Caco-2 (cell line): ENCODE measurements around the gene HBE1. TPM values are rescaled to one million over a fixed set of nuclear protein-coding genes. Genes with fewer than 3 reads are reported as not detected.

Experiments
- BruUV-seq: library from RNA; stranded (reverse); fragments of 400-500 nt; replicated peaks from 2 replicates; lab custom pipeline; 2021; lab: Mats Ljungman, UMichigan
- CTCF ChIA-PET: fragments of 300-600 bp; sonication (Branson Sonifier 250); formaldehyde crosslinking; loops from one replicate; lab custom pipeline; 2022; ENCODE audit warnings: antibody characterized with exemption; lab: Charles Lee
- POLR2A ChIA-PET: fragments of 300-600 bp; sonication (Branson Sonifier 250); formaldehyde crosslinking; loops from one replicate; lab custom pipeline; 2022; ENCODE audit warnings: antibody characterized with exemption; lab: Charles Lee
- DNase-seq, 2 experiments: peaks; one replicate each; pipeline versions ENCODE4 v3.0.0 to v3.0.0-alpha.2; 2020 to 2022
- H3K27me3 ChIP-seq: replicated peaks from 2 replicates; pipeline ENCODE4 v1.6.0; 2011; ENCODE audit warnings: low read length; ENCODE audit not compliant: control insufficient read depth, insufficient read depth
- H3K36me3 ChIP-seq: 2 replicates; pipeline ENCODE4 v1.5.1; 2011; ENCODE audit warnings: low read length; ENCODE audit not compliant: control insufficient read depth, insufficient read depth
- H3K4me1 ChIP-seq: fragments of 250-450 bp; sonication (Bioruptor Pico); 2 replicates; pipeline ENCODE4 v1.5.1; 2020; ENCODE audit warnings: mild to moderate bottlenecking
- H3K4me3 ChIP-seq: 2 replicates; pipeline ENCODE4 v1.5.1; 2011; ENCODE audit warnings: low read depth, mild to moderate bottlenecking, control low read depth, low read length
- H3K9me3 ChIP-seq: fragments of 250-450 bp; sonication (Bioruptor Pico); 2 replicates; pipeline ENCODE4 v1.5.1; 2020; ENCODE audit warnings: mild to moderate bottlenecking, moderate library complexity
- H3K27ac Mint-ChIP-seq: one replicate; pipeline ENCODE4 v1.8.0; 2022; ENCODE audit warnings: mixed read lengths; ENCODE audit not compliant: unreplicated experiment
- H3K27me3 Mint-ChIP-seq: one replicate; pipeline ENCODE4 v1.8.0; 2022; ENCODE audit warnings: mixed read lengths; ENCODE audit not compliant: insufficient read depth, unreplicated experiment
- H3K36me3 Mint-ChIP-seq: one replicate; pipeline ENCODE4 v1.8.0; 2022; ENCODE audit warnings: mild to moderate bottlenecking, mixed read lengths; ENCODE audit not compliant: insufficient read depth, unreplicated experiment
- H3K4me1 Mint-ChIP-seq: one replicate; pipeline ENCODE4 v1.8.0; 2022; ENCODE audit warnings: low read depth, mixed read lengths; ENCODE audit not compliant: unreplicated experiment
- H3K4me3 Mint-ChIP-seq: one replicate; pipeline ENCODE4 v1.8.0; 2022; ENCODE audit warnings: mild to moderate bottlenecking, moderate library complexity, mixed read lengths; ENCODE audit not compliant: unreplicated experiment
- H3K9me3 Mint-ChIP-seq: one replicate; pipeline ENCODE4 v1.8.0; 2022; ENCODE audit warnings: mixed read lengths; ENCODE audit not compliant: unreplicated experiment
- intact Hi-C: fragments of 100-400 bp; cut with micrococcal nuclease; formaldehyde crosslinking; loops from one replicate; pipeline ENCODE4 v1.10.0; 2022; ENCODE audit not compliant: unreplicated experiment
- total RNA-seq: library from RNA; stranded (reverse); gene quantifications from 2 replicates; pipeline ENCODE4 v1.2.3, GENCODE V29; 2022
- TF ChIP-seq, protein P1 (sequence below), 2 experiments: fragments of 200-600 bp in 1 of 2; IDR thresholded peaks; 1 replicate in 1 of 2; 2 replicates in 1 of 2; pipeline versions ENCODE4 v1.5.1 to v1.8.0; 2011 to 2022; ENCODE audit warnings: antibody characterized with exemption in 1 of 2, control low read depth in 1 of 2, inconsistent platforms in 1 of 2, low read depth in 1 of 2, low read length in 1 of 2, mild to moderate bottlenecking in 1 of 2, moderate library complexity in 1 of 2; ENCODE audit not compliant: insufficient read depth in 1 of 2, severe bottlenecking in 1 of 2, unreplicated experiment in 1 of 2

The HBE1 gene
- total RNA-seq, 1 experiment from 2014 or later: not detected

DNA sequence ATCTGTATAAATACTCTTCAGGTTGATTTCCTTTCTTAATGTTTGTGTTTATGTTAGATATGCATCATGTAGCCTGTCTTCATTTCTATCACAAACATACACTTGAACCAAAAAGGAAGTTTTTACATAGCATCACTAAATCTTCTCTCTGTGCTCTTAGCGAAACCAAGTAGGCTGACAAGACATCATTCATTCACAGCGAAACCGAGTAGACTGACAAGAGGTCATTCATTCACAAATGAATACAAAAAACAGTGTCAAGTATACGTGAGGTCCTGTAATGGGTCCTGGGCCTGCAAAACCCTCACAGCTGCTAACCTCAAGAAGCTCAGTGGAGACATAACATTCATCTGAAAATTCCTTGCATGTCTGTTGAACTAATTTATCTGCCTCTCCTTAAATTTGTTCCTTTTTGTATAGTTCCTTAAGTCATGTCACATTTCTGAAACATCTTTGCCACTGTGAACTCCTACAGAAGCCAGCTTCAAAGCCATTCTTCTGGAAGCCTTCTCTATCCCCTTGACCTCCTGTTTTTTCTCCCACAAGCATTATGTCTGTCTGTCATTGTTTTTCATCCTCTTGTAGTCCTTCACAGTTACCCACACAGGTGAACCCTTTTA is 9.8 kb upstream of the HBE1 start:
- H3K27me3 ChIP-seq: no peaks in the 10 kb centered on the region
- Mint-ChIP-seq H3K27ac (no peak overlapping the region), H3K36me3 (no peaks in the 10 kb centered on the region), H3K4me3 (no peak overlapping the region), H3K9me3 (no peaks in the 10 kb centered on the region), H3K4me1 (peaks cover 6% of the 10 kb centered on the region), H3K27me3 (no peaks in the 10 kb centered on the region)
- CTCF ChIA-PET: no interaction called here
- intact Hi-C loops: no loop called here
- no TSS peak for BruUV-seq
- no peaks in the 10 kb centered on the region for H3K4me1 ChIP-seq
- DNase-seq: no peak
- H3K4me3 ChIP-seq: no peak overlapping the region
- POLR2A ChIA-PET: no interaction called here
- no peaks in the 10 kb centered on the region for H3K36me3 ChIP-seq
- no peaks in the 10 kb centered on the region for H3K9me3 ChIP-seq
- TF ChIP-seq, protein P1, sequence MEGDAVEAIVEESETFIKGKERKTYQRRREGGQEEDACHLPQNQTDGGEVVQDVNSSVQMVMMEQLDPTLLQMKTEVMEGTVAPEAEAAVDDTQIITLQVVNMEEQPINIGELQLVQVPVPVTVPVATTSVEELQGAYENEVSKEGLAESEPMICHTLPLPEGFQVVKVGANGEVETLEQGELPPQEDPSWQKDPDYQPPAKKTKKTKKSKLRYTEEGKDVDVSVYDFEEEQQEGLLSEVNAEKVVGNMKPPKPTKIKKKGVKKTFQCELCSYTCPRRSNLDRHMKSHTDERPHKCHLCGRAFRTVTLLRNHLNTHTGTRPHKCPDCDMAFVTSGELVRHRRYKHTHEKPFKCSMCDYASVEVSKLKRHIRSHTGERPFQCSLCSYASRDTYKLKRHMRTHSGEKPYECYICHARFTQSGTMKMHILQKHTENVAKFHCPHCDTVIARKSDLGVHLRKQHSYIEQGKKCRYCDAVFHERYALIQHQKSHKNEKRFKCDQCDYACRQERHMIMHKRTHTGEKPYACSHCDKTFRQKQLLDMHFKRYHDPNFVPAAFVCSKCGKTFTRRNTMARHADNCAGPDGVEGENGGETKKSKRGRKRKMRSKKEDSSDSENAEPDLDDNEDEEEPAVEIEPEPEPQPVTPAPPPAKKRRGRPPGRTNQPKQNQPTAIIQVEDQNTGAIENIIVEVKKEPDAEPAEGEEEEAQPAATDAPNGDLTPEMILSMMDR (IDR thresholded peaks at IDR 0.05; ENCODE audit: insufficient read depth in 1 of 2, low read depth in 1 of 2, low read length in 1 of 2, severe bottlenecking in 1 of 2, unreplicated experiment in 1 of 2): no peak

DNA sequence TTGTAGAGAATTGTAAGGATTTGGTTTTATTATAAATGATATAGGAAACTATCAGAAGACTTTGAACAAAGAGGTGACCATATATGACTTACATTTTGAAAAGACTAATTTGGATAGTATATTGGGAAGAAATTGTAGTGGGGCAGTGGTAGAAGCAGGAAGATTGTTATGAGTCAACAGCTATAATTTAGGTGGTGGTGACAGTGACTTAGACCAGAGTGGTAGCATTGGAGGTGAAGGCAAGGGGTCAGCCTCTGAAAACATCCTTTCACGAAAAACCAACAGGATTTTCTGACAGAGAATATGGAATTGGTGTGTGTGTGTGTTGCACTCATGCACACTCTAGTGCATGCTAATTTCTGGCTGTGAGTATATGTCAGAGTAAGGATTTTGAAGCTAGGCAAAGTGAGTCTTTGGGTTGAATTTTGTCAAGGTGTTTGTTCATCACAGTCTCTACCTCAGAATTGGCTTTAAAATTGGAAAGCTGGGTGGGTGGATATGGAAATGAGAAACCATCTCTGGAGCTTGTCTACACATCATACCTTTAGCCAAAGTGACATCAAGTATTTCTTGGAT is 8.2 kb upstream of the HBE1 start:
- Mint-ChIP-seq H3K27ac (no peak overlapping the region), H3K27me3 (no peaks in the 10 kb centered on the region), H3K9me3 (no peaks in the 10 kb centered on the region), H3K4me1 (peaks cover 6% of the 10 kb centered on the region), H3K4me3 (no peak overlapping the region), H3K36me3 (no peaks in the 10 kb centered on the region)
- Histone ChIP-seq H3K9me3 (no peaks in the 10 kb centered on the region), H3K27me3 (no peaks in the 10 kb centered on the region; the same call in 1 of the 2 replicates), H3K4me1 (no peaks in the 10 kb centered on the region), H3K4me3 (no peak overlapping the region), H3K36me3 (no peaks in the 10 kb centered on the region)
- no peak for DNase-seq
- ChIA-PET CTCF (no interaction called here), POLR2A (no interaction called here)
- intact Hi-C loops: no loop called here
- TF ChIP-seq, protein P1 (IDR thresholded peaks at IDR 0.05; ENCODE audit: insufficient read depth in 1 of 2, low read depth in 1 of 2, low read length in 1 of 2, severe bottlenecking in 1 of 2, unreplicated experiment in 1 of 2): no peak
- BruUV-seq: no TSS peak

DNA sequence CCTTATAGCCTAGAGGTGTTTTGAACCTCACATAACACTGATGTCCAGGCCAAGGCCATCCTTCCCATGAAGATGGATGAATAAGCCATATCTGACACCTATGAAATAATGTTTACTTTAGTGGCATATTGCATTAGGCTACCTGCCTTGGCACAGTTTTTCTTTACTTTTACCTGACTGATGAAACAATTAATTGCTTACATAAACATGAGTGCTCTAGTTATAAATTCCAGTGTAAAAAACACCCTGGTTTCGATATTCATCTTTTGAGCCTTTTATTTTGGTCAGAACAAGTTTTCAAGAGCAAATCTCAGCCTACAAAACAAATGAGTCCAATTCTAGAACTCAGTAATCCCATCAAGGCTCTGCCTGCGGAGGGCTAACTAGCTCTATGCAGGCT is 7.0 kb upstream of the HBE1 start:
- no peaks in the 10 kb centered on the region for H3K9me3 Mint-ChIP-seq
- TF ChIP-seq, protein P1 (IDR thresholded peaks at IDR 0.05; ENCODE audit: insufficient read depth in 1 of 2, low read depth in 1 of 2, low read length in 1 of 2, severe bottlenecking in 1 of 2, unreplicated experiment in 1 of 2): no peak
- H3K27me3 Mint-ChIP-seq: no peaks in the 10 kb centered on the region
- intact Hi-C loops: no loop called here
- H3K4me3 Mint-ChIP-seq: no peak overlapping the region
- Histone ChIP-seq H3K36me3 (no peaks in the 10 kb centered on the region), H3K27me3 (no peaks in the 10 kb centered on the region; the same call in 1 of the 2 replicates), H3K4me1 (no peaks in the 10 kb centered on the region), H3K4me3 (no peak overlapping the region), H3K9me3 (no peaks in the 10 kb centered on the region)
- no peak overlapping the region for H3K27ac Mint-ChIP-seq
- CTCF ChIA-PET: no interaction called here
- POLR2A ChIA-PET: no interaction called here
- peaks cover 6% of the 10 kb centered on the region for H3K4me1 Mint-ChIP-seq
- no peaks in the 10 kb centered on the region for H3K36me3 Mint-ChIP-seq
- DNase-seq: no peak
- BruUV-seq: no TSS peak
